GM12892 (cell line): ENCODE results near the gene CEBPG.

Source experiments
- POLR2A ChIP-seq: IDR thresholded peaks from 2 replicates; pipeline ENCODE4 v1.6.1; 2011; ENCODE audit warnings: low read depth, low read length, control low read depth
- POLR2AphosphoS5 ChIP-seq: IDR thresholded peaks from 2 replicates; pipeline ENCODE4 v1.6.1; 2011; ENCODE audit warnings: low read depth, low read length, control low read depth
- TAF1 ChIP-seq: IDR thresholded peaks from 2 replicates; pipeline ENCODE4 v1.6.1; 2011; ENCODE audit warnings: low read depth, mild to moderate bottlenecking, control low read depth, low read length, borderline replicate concordance

GRCh38 chr19:33348301-33349010 lies 25.1 kb upstream of the CEBPG start:
- TF ChIP-seq POLR2A: no peak
- no peak for TF ChIP-seq TAF1
- TF ChIP-seq POLR2AphosphoS5: no peak
